Activated naive CD4-positive, alpha-beta T cell treated with Interleukin-2 at 50 U/mL for 16 hours (primary cell): ENCODE results near the gene IL31RA.

ENCODE experiments used
- DNase-seq: peaks from one replicate; pipeline ENCODE4 v3.0.0-alpha.2; 2020

IL31RA gene

GRCh38 chr5:55860709-55861108 lies 9.6 kb downstream of the IL31RA start:
- DNase-seq: no peak

GRCh38 chr5:55864606-55865541 lies 13.7 kb downstream of the IL31RA start:
- DNase-seq: no peak

- no peak for DNase-seq
These were observed 14.7 kb downstream of the IL31RA start for GRCh38 chr5:55865831-55866230.

- no peak for DNase-seq
These were observed 15.3 kb downstream of the IL31RA start for GRCh38 chr5:55866485-55866884.

- DNase-seq: no peak
These were observed 15.8 kb downstream of the IL31RA start for GRCh38 chr5:55866934-55867333.

- DNase-seq: peak; percentile 37
These were observed 17.7 kb downstream of the IL31RA start for GRCh38 chr5:55868846-55869245.

- DNase-seq: no peak
These were observed 18.7 kb downstream of the IL31RA start for GRCh38 chr5:55869847-55870246.

- DNase-seq: no peak
These were observed 22.1 kb downstream of the IL31RA start for GRCh38 chr5:55873234-55873633.

- DNase-seq: no peak
These were observed 26.5 kb downstream of the IL31RA start for GRCh38 chr5:55877655-55878054.

- no peak for DNase-seq
These were observed 29.3 kb downstream of the IL31RA start for GRCh38 chr5:55880453-55880852.

- DNase-seq: no peak
These were observed 34.2 kb downstream of the IL31RA start for GRCh38 chr5:55885359-55885758.

GRCh38 chr5:55888205-55888604 lies 37.0 kb downstream of the IL31RA start:
- DNase-seq: no peak

GRCh38 chr5:55892479-55892878 lies 41.3 kb downstream of the IL31RA start:
- no peak for DNase-seq

GRCh38 chr5:55894135-55894534 lies 43.0 kb downstream of the IL31RA start:
- DNase-seq: no peak

GRCh38 chr5:55895346-55895745 lies 44.2 kb downstream of the IL31RA start:
- DNase-seq: no peak

- no peak for DNase-seq
These were observed 45.1 kb downstream of the IL31RA start for GRCh38 chr5:55896238-55896637.

- no peak for DNase-seq
These were observed 45.5 kb downstream of the IL31RA start for GRCh38 chr5:55896663-55897062.

GRCh38 chr5:55897206-55897894 lies 46.2 kb downstream of the IL31RA start:
- DNase-seq: no peak

GRCh38 chr5:55897905-55898304 lies 46.7 kb downstream of the IL31RA start:
- DNase-seq: peak; percentile 43

- DNase-seq: no peak
These were observed 48.2 kb downstream of the IL31RA start for GRCh38 chr5:55899344-55899743.

GRCh38 chr5:55900068-55900467 lies 48.9 kb downstream of the IL31RA start:
- no peak for DNase-seq

GRCh38 chr5:55900776-55901175 lies 49.6 kb downstream of the IL31RA start:
- DNase-seq: no peak

GRCh38 chr5:55902696-55903095 lies 51.5 kb downstream of the IL31RA start:
- DNase-seq: no peak

- peak; percentile 73 for DNase-seq
These were observed 52.1 kb downstream of the IL31RA start for GRCh38 chr5:55903121-55903701.
